Gastroesophageal sphincter (tissue), 4 donors: ENCODE data around the gene NUP93. TPM values are rescaled to one million over a fixed set of nuclear protein-coding genes. Genes with fewer than 3 reads are reported as not detected.

Experiments used
- ATAC-seq: fragments of 150-250 bp; one replicate; pipeline ENCODE4 v1.9.1; 2016; ENCODE audit warnings: mild to moderate bottlenecking, moderate library complexity
- H3K27ac ChIP-seq, 4 donors: fragments of 200-600 bp; sonication (generic) in 3 of 4; 1 replicate in 3 of 4; 2 replicates in 1 of 4; pipeline ENCODE4 v1.5.1; 2016 to 2019
- H3K27me3 ChIP-seq: fragments of 200-600 bp; sonication (generic); one replicate; pipeline ENCODE4 v1.5.1; 2019
- H3K36me3 ChIP-seq, 2 donors: fragments of 200-600 bp; sonication (generic); one replicate each; pipeline ENCODE4 v1.5.1; 2019; ENCODE audit warnings: control low read depth in 1 of 2
- H3K4me1 ChIP-seq, 3 donors: fragments of 200-600 bp; sonication (generic); 1 replicate in 2 of 3; 2 replicates in 1 of 3; pipeline ENCODE4 v1.5.1; 2016 to 2019; ENCODE audit warnings: control low read depth in 2 of 3
- H3K4me3 ChIP-seq, 2 donors: fragments of 200-600 bp; sonication (generic); one replicate each; pipeline ENCODE4 v1.5.1; 2019; ENCODE audit warnings: mild to moderate bottlenecking in 1 of 2, moderate library complexity in 1 of 2
- H3K9me3 ChIP-seq, 3 donors: fragments of 200-600 bp; sonication (generic); one replicate each; pipeline ENCODE4 v1.5.1; 2017 to 2019; ENCODE audit warnings: control low read depth in 2 of 3
- EP300 ChIP-seq: sonication (generic); formaldehyde crosslinking; IDR thresholded peaks from one replicate; pipeline ENCODE4 v1.6.1; 2017; ENCODE audit warnings: antibody characterized with exemption, mild to moderate bottlenecking
- POLR2A ChIP-seq, 2 donors: fragments of 450-650 bp; IDR thresholded peaks; one replicate each; pipeline ENCODE4 v1.6.1; 2017; ENCODE audit warnings: antibody characterized with exemption in 2 of 2, mild to moderate bottlenecking in 2 of 2, moderate library complexity in 1 of 2
- POLR2AphosphoS5 ChIP-seq: sonication (generic); formaldehyde crosslinking; IDR thresholded peaks from one replicate; pipeline ENCODE4 v1.6.1; 2017; ENCODE audit warnings: antibody characterized with exemption
- WGBS, 2 donors: methylation state at CpG; one replicate each; pipeline ENCODE4 v1.1.5; 2018; ENCODE audit warnings: low coverage in 1 of 2; 5-methylcytosine and 5-hydroxymethylcytosine counted together
- total RNA-seq, 4 donors: library from RNA; depleted of rRNA; stranded (reverse); fragments of >200 nt; gene quantifications; one replicate each; pipeline ENCODE4 v1.1.0, GENCODE V29; 2016
- TF ChIP-seq, protein P1 (sequence below), 4 experiments: fragments of 200-600 bp in 2 of 4; fragments of 450-650 bp in 2 of 4; sonication (generic) in 1 of 4; IDR thresholded peaks; one replicate each; pipeline ENCODE4 v1.5.1; 2017 to 2019; ENCODE audit warnings: antibody characterized with exemption in 4 of 4, mild to moderate bottlenecking in 2 of 4, moderate library complexity in 2 of 4

Gene NUP93
- total RNA-seq, 4 donors from 2014 or later, result 37.6 to 39.3 (median 38.9) TPM

DNA sequence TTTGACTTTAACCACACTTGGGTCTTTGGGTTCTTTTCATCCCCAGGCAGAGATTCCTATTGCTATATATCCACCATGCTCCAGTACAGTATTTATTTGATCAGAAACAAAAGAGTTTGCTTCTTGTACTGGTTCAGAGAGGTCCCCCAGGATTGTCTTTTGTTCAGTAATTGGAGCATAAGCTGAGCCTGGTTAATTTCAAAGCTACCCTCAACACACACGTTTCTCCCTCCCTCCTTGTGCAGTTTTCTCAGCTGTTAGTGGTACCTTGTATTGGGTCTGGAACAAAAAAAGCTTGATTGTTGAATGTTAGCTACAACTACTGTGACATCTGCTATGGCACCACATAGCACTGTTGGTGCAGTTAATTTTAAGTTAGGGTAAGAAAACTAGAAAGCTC, 50.0 kb downstream of the NUP93 start:
- TF ChIP-seq POLR2AphosphoS5 (no peak), POLR2A (IDR thresholded peaks at IDR 0.05) (no peak), EP300 (no peak)
- TF ChIP-seq, protein P1, sequence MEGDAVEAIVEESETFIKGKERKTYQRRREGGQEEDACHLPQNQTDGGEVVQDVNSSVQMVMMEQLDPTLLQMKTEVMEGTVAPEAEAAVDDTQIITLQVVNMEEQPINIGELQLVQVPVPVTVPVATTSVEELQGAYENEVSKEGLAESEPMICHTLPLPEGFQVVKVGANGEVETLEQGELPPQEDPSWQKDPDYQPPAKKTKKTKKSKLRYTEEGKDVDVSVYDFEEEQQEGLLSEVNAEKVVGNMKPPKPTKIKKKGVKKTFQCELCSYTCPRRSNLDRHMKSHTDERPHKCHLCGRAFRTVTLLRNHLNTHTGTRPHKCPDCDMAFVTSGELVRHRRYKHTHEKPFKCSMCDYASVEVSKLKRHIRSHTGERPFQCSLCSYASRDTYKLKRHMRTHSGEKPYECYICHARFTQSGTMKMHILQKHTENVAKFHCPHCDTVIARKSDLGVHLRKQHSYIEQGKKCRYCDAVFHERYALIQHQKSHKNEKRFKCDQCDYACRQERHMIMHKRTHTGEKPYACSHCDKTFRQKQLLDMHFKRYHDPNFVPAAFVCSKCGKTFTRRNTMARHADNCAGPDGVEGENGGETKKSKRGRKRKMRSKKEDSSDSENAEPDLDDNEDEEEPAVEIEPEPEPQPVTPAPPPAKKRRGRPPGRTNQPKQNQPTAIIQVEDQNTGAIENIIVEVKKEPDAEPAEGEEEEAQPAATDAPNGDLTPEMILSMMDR (IDR thresholded peaks at IDR 0.05), result no peak

DNA sequence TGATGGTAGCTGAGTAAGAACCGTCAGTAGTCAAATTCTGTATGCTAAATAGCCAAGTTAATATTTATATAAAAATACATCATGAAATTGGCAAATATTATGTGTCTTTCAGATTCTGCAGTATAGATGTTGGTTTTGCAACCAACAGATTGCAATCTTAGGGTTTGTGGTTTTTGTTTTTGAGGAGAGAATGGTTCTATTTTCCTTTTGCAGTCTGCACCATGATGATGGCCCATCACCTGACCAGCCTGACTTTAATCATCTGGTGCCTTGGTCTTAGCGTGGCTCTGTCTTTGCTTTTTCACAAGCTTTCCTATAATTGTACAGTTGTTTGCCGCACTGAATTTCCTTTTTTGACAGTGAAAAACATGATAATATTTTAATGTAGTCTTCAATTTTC, 50.7 kb downstream of the NUP93 start:
- 80 to 94% methylated on average over 3 of the region's 3 CpGs for WGBS, 2 donors
- H3K4me3 ChIP-seq, result no peak overlapping the region
- no peak for ATAC-seq
- no peaks in the 10 kb centered on the region for H3K9me3 ChIP-seq
- H3K27ac ChIP-seq, result no peak overlapping the region
- peaks cover 0 to 14% (median 5%) of the 10 kb centered on the region in 3 donors for H3K4me1 ChIP-seq
- TF ChIP-seq, protein P1 (IDR thresholded peaks at IDR 0.05), result no peak
- TF ChIP-seq POLR2AphosphoS5 (no peak), POLR2A (IDR thresholded peaks at IDR 0.05) (no peak), EP300 (no peak)
- H3K36me3 ChIP-seq, result no peaks in the 10 kb centered on the region
- no peaks in the 10 kb centered on the region for H3K27me3 ChIP-seq

More for the DNA sequence above, 50.0 kb downstream of the NUP93 start:
- Histone ChIP-seq H3K4me1 (peaks cover 0 to 14% (median 5%) of the 10 kb centered on the region in 3 donors), H3K4me3 (no peak overlapping the region), H3K27me3 (no peaks in the 10 kb centered on the region), H3K36me3 (no peaks in the 10 kb centered on the region), H3K27ac (no peak overlapping the region), H3K9me3 (no peaks in the 10 kb centered on the region)
- 63 to 64% methylated on average over 1 of the region's 1 CpG for WGBS, 2 donors
- no peak for ATAC-seq

DNA sequence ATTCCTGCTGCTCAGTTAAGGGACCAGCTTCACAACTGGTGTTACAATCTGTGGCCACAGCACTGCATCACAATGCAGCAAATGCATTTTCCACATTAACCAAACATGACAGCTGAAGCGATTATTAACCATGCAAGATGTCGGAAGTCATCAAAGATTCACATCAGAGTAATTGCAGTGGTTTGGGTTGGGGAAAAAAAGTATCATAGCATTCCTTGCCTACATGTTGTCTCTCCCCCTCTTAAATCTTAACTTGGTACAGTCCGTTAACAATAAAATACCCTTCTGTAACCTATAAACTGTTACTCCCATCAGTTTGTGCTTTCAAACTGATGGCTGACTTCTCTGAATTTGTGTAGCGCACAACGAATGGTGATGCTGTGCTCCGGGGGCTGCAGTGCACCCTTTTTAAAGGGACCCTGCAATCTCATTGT, 51.6 kb downstream of the NUP93 start:
- TF ChIP-seq POLR2A (IDR thresholded peaks at IDR 0.05), result no peak
- ATAC-seq, result no peak
- no peak overlapping the region for H3K4me3 ChIP-seq
- H3K9me3 ChIP-seq, result no peaks in the 10 kb centered on the region
- H3K4me1 ChIP-seq, result peaks cover 0 to 13% (median under 1%) of the 10 kb centered on the region in 3 donors
- no peak overlapping the region for H3K27ac ChIP-seq
- WGBS, 2 donors, result 89 to 93% methylated on average over 6 of the region's 6 CpGs
- H3K27me3 ChIP-seq, result no peaks in the 10 kb centered on the region
- H3K36me3 ChIP-seq, result no peaks in the 10 kb centered on the region

DNA sequence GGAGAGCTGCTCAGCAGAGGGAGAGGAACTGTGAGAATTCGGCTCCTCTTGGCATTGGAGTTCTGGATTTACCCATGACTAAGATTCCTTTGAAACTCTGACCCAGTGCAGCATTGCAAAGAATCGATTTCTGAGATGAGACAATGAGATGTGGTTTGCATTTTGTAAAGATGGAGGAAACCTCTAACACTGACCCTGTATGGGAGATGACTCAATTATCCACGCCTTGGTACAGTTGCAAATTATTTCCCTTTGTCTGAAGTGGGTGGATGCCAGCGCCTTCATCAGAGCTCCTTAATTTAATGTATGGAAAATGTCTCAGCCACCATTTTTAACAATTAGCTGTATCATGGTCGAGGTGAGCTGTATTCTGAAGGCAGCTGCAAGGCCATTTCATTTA, 53.4 kb downstream of the NUP93 start:
- Histone ChIP-seq H3K27ac (no peak overlapping the region), H3K27me3 (no peaks in the 10 kb centered on the region), H3K9me3 (no peaks in the 10 kb centered on the region), H3K4me3 (no peak overlapping the region), H3K36me3 (no peaks in the 10 kb centered on the region), H3K4me1 (peaks cover 0 to 7% (median 0%) of the 10 kb centered on the region in 3 donors)
- 80 to 91% methylated on average over 2 to 5 of the region's 5 CpGs for WGBS, 2 donors
- ATAC-seq, result no peak
- TF ChIP-seq, protein P1 (IDR thresholded peaks at IDR 0.05), result no peak
- TF ChIP-seq EP300, result no peak
- no peak for TF ChIP-seq POLR2A (IDR thresholded peaks at IDR 0.05)
- TF ChIP-seq POLR2AphosphoS5, result no peak

DNA sequence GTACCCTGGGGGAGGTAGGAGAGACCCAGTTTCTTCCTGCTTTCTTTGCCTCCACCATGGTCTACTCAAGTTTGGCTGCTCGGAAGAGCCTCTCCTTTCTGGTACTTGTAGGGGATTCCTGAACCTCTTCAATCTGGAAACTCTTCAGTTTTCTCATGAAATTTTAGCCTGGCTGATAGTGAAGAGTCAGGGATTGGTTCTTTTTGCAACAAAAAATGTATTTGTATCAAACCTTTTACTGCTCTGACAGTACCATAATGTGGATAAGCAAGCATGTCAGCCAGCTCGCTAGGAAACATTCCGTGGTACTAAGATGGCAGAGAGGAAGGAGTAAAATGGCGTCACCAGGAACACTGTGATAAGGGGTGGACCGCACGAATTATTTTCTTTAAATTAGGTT, 55.4 kb downstream of the NUP93 start:
- H3K4me3 ChIP-seq, result no peak overlapping the region
- no peaks in the 10 kb centered on the region for H3K27me3 ChIP-seq
- no peak overlapping the region for H3K27ac ChIP-seq
- no peaks in the 10 kb centered on the region for H3K36me3 ChIP-seq
- peaks cover 0 to 7% (median 0%) of the 10 kb centered on the region in 3 donors for H3K4me1 ChIP-seq
- WGBS, 2 donors, result 90 to 99% methylated on average over 6 of the region's 6 CpGs
- TF ChIP-seq POLR2A (IDR thresholded peaks at IDR 0.05) (no peak), POLR2AphosphoS5 (no peak), EP300 (no peak)
- TF ChIP-seq, protein P1 (IDR thresholded peaks at IDR 0.05), result no peak
- no peaks in the 10 kb centered on the region for H3K9me3 ChIP-seq
- no peak for ATAC-seq
